Adrenal gland (tissue), 12 donors: ENCODE measurements around the gene LONRF2. TPM values are rescaled to one million over a fixed set of nuclear protein-coding genes. Genes with fewer than 3 reads are reported as not detected.

ENCODE experiments used
- DNase-seq, 7 donors: peaks; one replicate each; pipeline ENCODE4 v3.0.0-alpha.2; 2019 to 2020
- H3K27ac ChIP-seq, 5 donors: fragments of 200-600 bp; sonication (generic) in 4 of 5; 1 replicate in 3 of 5; 2 replicates in 2 of 5; pipeline versions ENCODE4 v1.5.1 to v1.8.0; 2016 to 2020; ENCODE audit warnings: mild to moderate bottlenecking in 1 of 5
- H3K27me3 ChIP-seq: fragments of 200-600 bp; 2 replicates; pipeline ENCODE4 v1.8.0; 2021
- H3K36me3 ChIP-seq, 2 donors: fragments of 200-600 bp; replicated peaks in 1 of 2; 1 replicate in 1 of 2; 2 replicates in 1 of 2; pipeline versions ENCODE4 v1.5.1 to v1.8.0; 2018 to 2022
- H3K4me1 ChIP-seq, 2 donors: fragments of 200-600 bp; replicated peaks in 1 of 2; 1 replicate in 1 of 2; 2 replicates in 1 of 2; pipeline versions ENCODE4 v1.5.1 to v1.8.0; 2018 to 2021
- H3K4me3 ChIP-seq, 4 donors: fragments of 200-600 bp; sonication (generic) in 3 of 4; one replicate each; pipeline ENCODE4 v1.5.1; 2016 to 2018
- H3K9me3 ChIP-seq, 3 donors: fragments of 200-600 bp; sonication (generic) in 1 of 3; replicated peaks in 1 of 3; 1 replicate in 2 of 3; 2 replicates in 1 of 3; pipeline versions ENCODE4 v1.5.1 to v1.8.0; 2016 to 2021
- CTCF ChIP-seq, 6 experiments: fragments of 450-650 bp in 4 of 6; fragments of 200-600 bp in 2 of 6; sonication (generic) in 1 of 6; IDR thresholded peaks; 1 replicate in 5 of 6; 2 replicates in 1 of 6; pipeline versions ENCODE4 v1.5.1 to v1.8.0; 2016 to 2021; ENCODE audit warnings: antibody characterized with exemption in 6 of 6, mild to moderate bottlenecking in 2 of 6, moderate library complexity in 1 of 6
- POLR2A ChIP-seq, 2 donors: fragments of 450-650 bp; IDR thresholded peaks; one replicate each; pipeline ENCODE4 v1.6.1; 2017; ENCODE audit warnings: antibody characterized with exemption in 2 of 2, mild to moderate bottlenecking in 2 of 2, moderate library complexity in 1 of 2
- WGBS, 4 donors: extraction: QIAGEN DNeasy Blood & Tissue Kit in 2 of 4; methylation state at CpG; one replicate each; pipeline versions ENCODE4 v1.1.5 to v1.1.7; 2013 to 2017; 5-methylcytosine and 5-hydroxymethylcytosine counted together
- intact Hi-C, 2 donors: fragments of 100-400 bp; cut with DNase I; formaldehyde crosslinking; loops; one replicate each; pipeline versions ENCODE4 v1.14.1 to v1.15.0; 2022 to 2023
- polyA plus RNA-seq, 3 donors: library from polyadenylated mRNA; stranded (reverse); fragments of 200-250 nt in 2 of 3; fragments of 350-450 nt in 1 of 3; fragmentation: Illumina TruSeq in 1 of 3; extraction: RNeasy Lipid Tissue Mini Kit (QIAGEN cat#74804) in 1 of 3; gene quantifications; one replicate each; pipeline ENCODE4 v1.2.3, GENCODE V29; 2013 to 2014
- total RNA-seq, 9 donors: library from RNA; depleted of rRNA in 4 of 9; stranded (reverse); fragments of >200 nt in 4 of 9; fragments of 120-200 nt in 1 of 9; fragmentation: NEBNext Ultra II Directional in 1 of 9; extraction: Animal tissue kit (Norgen Biotek cat#: 25700) in 1 of 9; gene quantifications; one replicate each; pipeline versions ENCODE4 v1.1.0 to v1.2.4, GENCODE V29; 2013 to 2023
- donor health status: healthy with polysubstance abuse.
- donor health status: Bipolar disorder and iron deficiency.
- donor health status: DM: yes; HTN: yes; CAD: no.
- donor health status: DM: no; HTN: no; CAD: no.
- donor health status: DM: no; HTN: no; CAD: no.
- donor health status: DM: yes; HTN: yes; CAD: no.

Gene LONRF2
- total and polyA plus RNA-seq, 12 donors = 8.1 to 110 (median 43.0) TPM

GRCh38 chr2:100278501-100278900, 43.8 kb downstream of the LONRF2 start:
- intact Hi-C loops = no loop called here
- no peak overlapping the region for H3K4me3 ChIP-seq
- no peaks in the 10 kb centered on the region for H3K9me3 ChIP-seq
- WGBS, 4 donors = 83 to 92% (median 87%) methylated on average over 11 to 12 of the region's 12 CpGs
- TF ChIP-seq POLR2A (IDR thresholded peaks at IDR 0.05) = no peak
- TF ChIP-seq CTCF (IDR thresholded peaks at IDR 0.05) = no peak
- H3K27me3 ChIP-seq = no peaks in the 10 kb centered on the region
- peaks cover 0 to 9% of the 10 kb centered on the region in 2 donors for H3K36me3 ChIP-seq
- H3K4me1 ChIP-seq = peaks cover 8 to 44% of the 10 kb centered on the region in 2 donors
- DNase-seq = peak in 3 of 7 donors; percentile 11 to 51 (median 20)
- peak overlapping the region in 3 of 5 donors; percentile 47 to 89 (median 80) for H3K27ac ChIP-seq

GRCh38 chr2:100277540-100278207, 44.6 kb downstream of the LONRF2 start:
- TF ChIP-seq POLR2A (IDR thresholded peaks at IDR 0.05) (no peak), CTCF (IDR thresholded peaks at IDR 0.05) (no peak)
- Histone ChIP-seq H3K9me3 (no peaks in the 10 kb centered on the region), H3K27me3 (no peaks in the 10 kb centered on the region), H3K36me3 (peaks cover 0 to 9% of the 10 kb centered on the region in 2 donors), H3K4me1 (peaks cover 16 to 50% of the 10 kb centered on the region in 2 donors), H3K27ac (peak overlapping the region in 1 of 5 donors; percentile 6), H3K4me3 (no peak overlapping the region)
- intact Hi-C loops = no loop called here
- WGBS, 4 donors = 94 to 97% (median 95%) methylated on average over 12 of the region's 12 CpGs
- peak in 3 of 7 donors; percentile 10 to 48 (median 21) for DNase-seq

GRCh38 chr2:100276716-100277115, 45.6 kb downstream of the LONRF2 start:
- peak in 2 of 7 donors; percentile 12 to 47 for DNase-seq
- Histone ChIP-seq H3K27ac (peak overlapping the region in 1 of 5 donors; percentile 46), H3K4me3 (no peak overlapping the region), H3K36me3 (peaks cover 0 to 9% of the 10 kb centered on the region in 2 donors), H3K4me1 (peaks cover 24 to 48% of the 10 kb centered on the region in 2 donors), H3K9me3 (no peaks in the 10 kb centered on the region), H3K27me3 (no peaks in the 10 kb centered on the region)
- intact Hi-C loops = no loop called here
- no peak for TF ChIP-seq POLR2A (IDR thresholded peaks at IDR 0.05)
- no peak for TF ChIP-seq CTCF (IDR thresholded peaks at IDR 0.05)
- 84 to 98% (median 90%) methylated on average over 4 of the region's 4 CpGs for WGBS, 4 donors

- Histone ChIP-seq H3K36me3 (peaks cover 0 to 9% of the 10 kb centered on the region in 2 donors), H3K27me3 (no peaks in the 10 kb centered on the region), H3K27ac (peak overlapping the region in 4 of 5 donors; percentile 68 to 91 (median 76)), H3K9me3 (no peaks in the 10 kb centered on the region), H3K4me1 (peaks cover 25 to 40% of the 10 kb centered on the region in 2 donors), H3K4me3 (no peak overlapping the region)
- intact Hi-C loops = no loop called here
- TF ChIP-seq CTCF (IDR thresholded peaks at IDR 0.05) (no peak), POLR2A (IDR thresholded peaks at IDR 0.05) (no peak)
- WGBS, 4 donors = 78 to 94% (median 82%) methylated on average over 3 to 10 of the region's 10 CpGs
- peak in 1 of 7 donors; percentile 48 for DNase-seq
Measured at GRCh38 chr2:100275200-100275589, 47.1 kb downstream of the LONRF2 start.
